Endothelial cell of umbilical vein (primary cell): Measurements from ENCODE around the gene RFC3.

Source experiments
- CTCF ChIP-seq, 2 donors: IDR thresholded peaks; 1 replicate in 1 of 2; 2 replicates in 1 of 2; pipeline ENCODE4 v1.5.1; 2011; ENCODE audit warnings: low read length in 2 of 2, mild to moderate bottlenecking in 2 of 2, moderate library complexity in 2 of 2, control low read depth in 1 of 2, inconsistent platforms in 1 of 2, low read depth in 1 of 2; ENCODE audit not compliant: insufficient read depth in 1 of 2; ENCODE audit errors: extremely low read depth in 1 of 2
- EZH2 ChIP-seq: IDR thresholded peaks from 2 replicates; pipeline ENCODE4 v1.6.1; 2012; ENCODE audit warnings: borderline replicate concordance, low read depth, mild to moderate bottlenecking, moderate library complexity, low read length, inconsistent platforms; ENCODE audit not compliant: severe bottlenecking
- FOS ChIP-seq: IDR thresholded peaks from 2 replicates; pipeline ENCODE4 v1.6.1; 2011; ENCODE audit warnings: mild to moderate bottlenecking, low read length, moderate library complexity, borderline replicate concordance; ENCODE audit not compliant: insufficient read depth
- GATA2 ChIP-seq: IDR thresholded peaks from 2 replicates; pipeline ENCODE4 v1.7.0; 2011; ENCODE audit warnings: low read depth, mild to moderate bottlenecking, moderate library complexity, mixed read lengths, low read length; ENCODE audit not compliant: insufficient read length, insufficient read depth
- JUN ChIP-seq: IDR thresholded peaks from 2 replicates; pipeline ENCODE4 v1.6.1; 2011; ENCODE audit warnings: borderline replicate concordance, low read depth; ENCODE audit not compliant: insufficient read length, insufficient read depth
- MAX ChIP-seq: IDR thresholded peaks from 2 replicates; pipeline ENCODE4 v1.6.1; 2011; ENCODE audit not compliant: insufficient read depth, insufficient read length
- POLR2A ChIP-seq: IDR thresholded peaks from 2 replicates; pipeline ENCODE4 v1.6.1; 2012; ENCODE audit warnings: low read depth, mild to moderate bottlenecking, control low read depth, low read length
- POLR2AphosphoS5 ChIP-seq: IDR thresholded peaks from 2 replicates; pipeline ENCODE4 v1.6.1; 2012; ENCODE audit warnings: low read depth, mild to moderate bottlenecking, control low read depth, low read length, moderate library complexity; ENCODE audit not compliant: insufficient read depth

- no peak for TF ChIP-seq CTCF (IDR thresholded peaks at IDR 0.05; ENCODE audit: extremely low read depth in 1 of 2, insufficient read depth in 1 of 2, low read depth in 1 of 2, low read length in 2 of 2)
- no peak for TF ChIP-seq POLR2AphosphoS5
- TF ChIP-seq EZH2 = no peak
- TF ChIP-seq POLR2A = no peak
- TF ChIP-seq FOS = no peak
- TF ChIP-seq GATA2 = no peak
- no peak for TF ChIP-seq MAX
- TF ChIP-seq JUN = no peak
Measured at GRCh38 chr13:33828431-33829129, 10.6 kb downstream of the RFC3 start.
